ENCODE measurements around the gene YIPF2.

DNA sequence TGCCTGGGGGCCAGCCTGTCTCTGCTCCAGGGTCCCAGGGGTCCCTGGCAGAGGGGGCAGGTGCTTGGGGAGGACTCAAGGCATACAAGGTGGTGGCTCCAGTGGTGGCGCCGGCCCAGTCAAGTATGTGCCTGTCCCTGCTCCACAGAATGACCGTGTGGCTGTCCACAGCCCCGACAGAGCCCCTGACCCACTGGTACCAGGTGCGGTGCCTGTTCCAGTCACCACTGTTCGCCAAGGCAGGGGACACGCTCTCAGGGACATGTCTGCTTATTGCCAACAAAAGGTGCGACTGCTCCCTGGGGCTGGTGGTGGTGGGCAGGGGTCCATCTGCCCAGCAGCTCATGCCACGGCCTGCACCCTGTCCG, 8.2 kb downstream of the YIPF2 start:
- TF ChIP-seq, protein P1, sequence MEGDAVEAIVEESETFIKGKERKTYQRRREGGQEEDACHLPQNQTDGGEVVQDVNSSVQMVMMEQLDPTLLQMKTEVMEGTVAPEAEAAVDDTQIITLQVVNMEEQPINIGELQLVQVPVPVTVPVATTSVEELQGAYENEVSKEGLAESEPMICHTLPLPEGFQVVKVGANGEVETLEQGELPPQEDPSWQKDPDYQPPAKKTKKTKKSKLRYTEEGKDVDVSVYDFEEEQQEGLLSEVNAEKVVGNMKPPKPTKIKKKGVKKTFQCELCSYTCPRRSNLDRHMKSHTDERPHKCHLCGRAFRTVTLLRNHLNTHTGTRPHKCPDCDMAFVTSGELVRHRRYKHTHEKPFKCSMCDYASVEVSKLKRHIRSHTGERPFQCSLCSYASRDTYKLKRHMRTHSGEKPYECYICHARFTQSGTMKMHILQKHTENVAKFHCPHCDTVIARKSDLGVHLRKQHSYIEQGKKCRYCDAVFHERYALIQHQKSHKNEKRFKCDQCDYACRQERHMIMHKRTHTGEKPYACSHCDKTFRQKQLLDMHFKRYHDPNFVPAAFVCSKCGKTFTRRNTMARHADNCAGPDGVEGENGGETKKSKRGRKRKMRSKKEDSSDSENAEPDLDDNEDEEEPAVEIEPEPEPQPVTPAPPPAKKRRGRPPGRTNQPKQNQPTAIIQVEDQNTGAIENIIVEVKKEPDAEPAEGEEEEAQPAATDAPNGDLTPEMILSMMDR (IDR thresholded peaks at IDR 0.05) = no peak
- no peak for TF ChIP-seq POLR2A (IDR thresholded peaks at IDR 0.05)
- no peak for TF ChIP-seq EP300 (IDR thresholded peaks at IDR 0.05)
